Progenitor cell of endocrine pancreas (in vitro differentiated cells): Measurements from ENCODE around the gene SMIM14. TPM values are rescaled to one million over a fixed set of nuclear protein-coding genes. Genes with fewer than 3 reads are reported as not detected.
"Not testable (repeated sequence)": the region's sequence is repeated elsewhere in the genome, so short reads cannot be mapped to it uniquely, and the experiment has no call there.

Experiments used
- DNase-seq: peaks from one replicate; pipeline ENCODE4 v3.0.0; 2021; ENCODE audit warnings: low spot score; ENCODE audit not compliant: unreplicated experiment
- H3K27ac Mint-ChIP-seq: 2 replicates; pipeline ENCODE4 v1.8.0; 2021; ENCODE audit warnings: mild to moderate bottlenecking, moderate library complexity, mixed read lengths
- H3K27me3 Mint-ChIP-seq: 2 replicates; pipeline ENCODE4 v1.8.0; 2021; ENCODE audit warnings: mixed read lengths
- H3K36me3 Mint-ChIP-seq: 2 replicates; pipeline ENCODE4 v1.8.0; 2022; ENCODE audit warnings: mixed read lengths; ENCODE audit not compliant: insufficient read depth
- H3K4me1 Mint-ChIP-seq: 2 replicates; pipeline ENCODE4 v1.8.0; 2021; ENCODE audit warnings: low read depth, mixed read lengths
- H3K4me3 Mint-ChIP-seq: 2 replicates; pipeline ENCODE4 v1.8.0; 2021; ENCODE audit warnings: low read depth, mild to moderate bottlenecking, moderate library complexity, mixed read lengths
- H3K9me3 Mint-ChIP-seq: 2 replicates; pipeline ENCODE4 v1.8.0; 2021; ENCODE audit warnings: low read depth, mixed read lengths
- CTCF ChIP-seq: fragments of 200-600 bp; sonication (generic); IDR thresholded peaks from one replicate; pipeline ENCODE4 v1.5.0; 2021; ENCODE audit warnings: antibody characterized with exemption, mild to moderate bottlenecking; ENCODE audit not compliant: unreplicated experiment
- total RNA-seq: library from RNA; stranded (reverse); gene quantifications from 2 replicates; pipeline ENCODE4 v1.2.1, GENCODE V29; 2021

The SMIM14 gene
- total RNA-seq, 1 donor from 2014 or later, result 70.1 TPM

DNA sequence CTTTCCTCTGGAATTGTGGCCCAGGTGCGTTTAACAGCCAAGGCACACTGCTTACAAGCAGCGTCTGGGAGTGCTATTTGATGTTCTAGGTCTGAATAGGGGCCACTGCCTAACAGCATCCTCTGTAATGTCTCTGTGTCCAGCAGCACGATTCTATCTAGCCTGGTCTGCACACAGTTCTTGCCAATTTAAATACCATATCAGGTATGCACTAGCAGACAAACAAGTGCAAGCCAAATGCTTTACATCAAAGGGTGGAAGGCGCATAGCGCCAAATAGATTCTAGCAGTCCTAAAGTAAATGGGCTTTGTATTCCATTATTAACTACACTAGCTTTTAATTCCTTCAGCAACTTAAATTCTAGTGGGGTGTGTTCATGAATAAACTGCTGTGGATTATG is 95.6 kb downstream of the SMIM14 start:
- Mint-ChIP-seq H3K36me3 (peaks cover 5% of the 10 kb centered on the region), H3K27ac (peak overlapping the region; percentile 91), H3K9me3 (no peaks in the 10 kb centered on the region), H3K4me1 (peaks cover 60% of the 10 kb centered on the region), H3K4me3 (no peak overlapping the region), H3K27me3 (no peaks in the 10 kb centered on the region)
- TF ChIP-seq CTCF, result no peak
- DNase-seq, result no peak

GRCh38 chr4:39542611-39543012 is 96.1 kb downstream of the SMIM14 start:
- Mint-ChIP-seq H3K9me3 (no peaks in the 10 kb centered on the region), H3K4me1 (peaks cover 60% of the 10 kb centered on the region), H3K27me3 (no peaks in the 10 kb centered on the region), H3K36me3 (peaks cover 5% of the 10 kb centered on the region), H3K4me3 (no peak overlapping the region), H3K27ac (peak overlapping the region; percentile 91)
- TF ChIP-seq CTCF, result no peak
- DNase-seq, result no peak

DNA sequence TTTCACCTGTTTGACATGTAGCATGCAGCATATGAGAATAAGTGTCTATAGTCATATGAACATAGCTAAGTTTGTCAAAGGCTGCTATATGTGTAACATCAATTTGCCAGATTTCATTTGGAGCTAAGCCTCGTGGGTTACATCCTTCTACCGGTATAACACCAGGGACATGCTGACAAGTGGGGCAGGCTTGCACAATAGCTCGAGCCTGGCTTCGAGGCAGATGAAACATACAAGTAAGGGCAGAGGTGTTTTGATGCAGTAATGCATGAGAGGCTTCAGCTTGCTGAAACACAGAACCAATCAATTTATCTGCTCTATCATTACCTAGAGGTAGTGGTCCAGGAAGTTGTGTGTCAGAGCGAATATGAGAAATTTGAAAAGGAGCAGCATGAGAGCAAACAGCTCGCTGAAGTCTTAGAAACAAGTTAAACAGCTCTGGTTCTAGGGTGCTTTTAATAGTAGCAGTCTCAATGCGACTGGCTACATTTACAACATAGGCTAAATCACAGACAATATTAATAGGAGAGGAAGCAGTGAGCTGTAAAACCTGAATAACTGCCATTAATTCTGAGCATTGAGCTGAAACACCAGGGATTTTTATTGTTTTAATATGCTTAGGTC is 96.6 kb downstream of the SMIM14 start:
- Mint-ChIP-seq H3K27me3 (no peaks in the 10 kb centered on the region), H3K4me1 (peaks cover 57% of the 10 kb centered on the region), H3K36me3 (peaks cover 5% of the 10 kb centered on the region), H3K27ac (peak overlapping the region; percentile 91), H3K4me3 (no peak overlapping the region), H3K9me3 (no peaks in the 10 kb centered on the region)
- no peak for DNase-seq
- no peak for TF ChIP-seq CTCF

GRCh38 chr4:39539089-39539611 is 99.5 kb downstream of the SMIM14 start:
- H3K9me3 Mint-ChIP-seq, result peaks cover 4% of the 10 kb centered on the region
- H3K4me1 Mint-ChIP-seq, result peaks cover 40% of the 10 kb centered on the region
- H3K27ac Mint-ChIP-seq, result peak overlapping the region; percentile 17
- H3K27me3 Mint-ChIP-seq, result no peaks in the 10 kb centered on the region
- peaks cover 20% of the 10 kb centered on the region for H3K36me3 Mint-ChIP-seq
- DNase-seq, result no peak
- TF ChIP-seq CTCF, result no peak
- H3K4me3 Mint-ChIP-seq, result no peak overlapping the region

DNA sequence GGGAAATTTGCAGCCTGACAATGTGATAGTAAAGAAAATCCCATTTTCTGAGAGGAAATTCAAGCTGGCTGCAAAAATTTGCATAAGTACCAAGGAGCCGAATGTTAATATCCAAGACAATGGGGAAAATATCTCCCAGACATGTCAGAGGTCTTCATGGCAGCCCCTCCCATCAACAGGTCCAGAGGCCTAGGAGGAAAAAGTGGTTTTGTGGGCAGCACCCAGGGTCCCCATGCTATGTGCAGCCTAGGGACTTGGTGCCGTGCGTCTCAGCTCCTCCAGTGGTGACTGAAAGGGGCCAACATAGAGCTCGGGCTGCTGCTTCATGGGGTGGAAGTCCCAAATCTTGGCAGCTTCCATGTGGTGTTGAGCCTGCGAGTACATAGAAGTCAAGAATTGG is 105.1 kb downstream of the SMIM14 start:
- H3K27me3 Mint-ChIP-seq, result no peaks in the 10 kb centered on the region
- DNase-seq, result no peak
- peaks cover 59% of the 10 kb centered on the region for H3K36me3 Mint-ChIP-seq
- peaks cover 27% of the 10 kb centered on the region for H3K9me3 Mint-ChIP-seq
- no peak overlapping the region for H3K27ac Mint-ChIP-seq
- no peak for TF ChIP-seq CTCF
- H3K4me3 Mint-ChIP-seq, result no peak overlapping the region
- H3K4me1 Mint-ChIP-seq, result peaks cover under 1% of the 10 kb centered on the region

DNA sequence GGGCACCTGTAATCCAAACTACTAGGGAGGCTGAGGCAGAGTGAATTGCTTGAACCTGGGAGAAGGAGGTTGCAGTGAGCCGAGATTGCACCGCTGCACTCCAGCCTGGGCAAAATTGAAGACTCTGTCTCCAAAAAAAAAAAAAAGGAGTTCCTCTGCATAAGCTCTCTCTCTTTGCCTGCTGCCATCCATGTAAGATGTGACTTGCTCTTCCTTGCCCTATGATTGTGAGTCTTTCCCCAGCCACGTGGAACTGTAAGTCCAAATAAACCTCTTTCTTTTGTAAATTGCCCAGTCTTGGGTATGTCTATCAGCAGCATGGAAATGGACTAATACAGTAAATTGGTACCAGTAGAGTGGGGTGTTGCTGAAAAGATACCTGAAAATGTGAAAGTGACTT is 106.4 kb downstream of the SMIM14 start:
- not testable (repeated sequence) for DNase-seq, H3K4me3 Mint-ChIP-seq, H3K27ac Mint-ChIP-seq, H3K27me3 Mint-ChIP-seq, H3K4me1 Mint-ChIP-seq
- Mint-ChIP-seq H3K9me3 (peaks cover 27% of the 10 kb centered on the region), H3K36me3 (peaks cover 61% of the 10 kb centered on the region)
